Body of pancreas (tissue), 4 donors: ENCODE measurements around the gene CLEC11A.

Experiments used
- CTCF ChIP-seq, 7 experiments: fragments of 450-650 bp in 4 of 7; fragments of 200-600 bp in 3 of 7; sonication (generic) in 3 of 7; IDR thresholded peaks; one replicate each; pipeline ENCODE4 v1.5.1; 2016 to 2019; ENCODE audit warnings: antibody characterized with exemption in 7 of 7
- POLR2A ChIP-seq, 3 donors: fragments of 450-650 bp; IDR thresholded peaks; one replicate each; pipeline ENCODE4 v1.6.1; 2016; ENCODE audit warnings: antibody characterized with exemption in 3 of 3, mild to moderate bottlenecking in 2 of 3

- TF ChIP-seq CTCF (IDR thresholded peaks at IDR 0.05) (no peak), POLR2A (IDR thresholded peaks at IDR 0.05) (no peak)
Measured at GRCh38 chr19:50678323-50678722, 44.8 kb upstream of the CLEC11A start.
